Measurements from ENCODE around the gene B4GALNT4. TPM values are rescaled to one million over a fixed set of nuclear protein-coding genes. Genes with fewer than 3 reads are reported as not detected.
"Not testable (repeated sequence)": the region's sequence is repeated elsewhere in the genome, so short reads cannot be mapped to it uniquely, and the experiment has no call there.

The B4GALNT4 gene, protein sequence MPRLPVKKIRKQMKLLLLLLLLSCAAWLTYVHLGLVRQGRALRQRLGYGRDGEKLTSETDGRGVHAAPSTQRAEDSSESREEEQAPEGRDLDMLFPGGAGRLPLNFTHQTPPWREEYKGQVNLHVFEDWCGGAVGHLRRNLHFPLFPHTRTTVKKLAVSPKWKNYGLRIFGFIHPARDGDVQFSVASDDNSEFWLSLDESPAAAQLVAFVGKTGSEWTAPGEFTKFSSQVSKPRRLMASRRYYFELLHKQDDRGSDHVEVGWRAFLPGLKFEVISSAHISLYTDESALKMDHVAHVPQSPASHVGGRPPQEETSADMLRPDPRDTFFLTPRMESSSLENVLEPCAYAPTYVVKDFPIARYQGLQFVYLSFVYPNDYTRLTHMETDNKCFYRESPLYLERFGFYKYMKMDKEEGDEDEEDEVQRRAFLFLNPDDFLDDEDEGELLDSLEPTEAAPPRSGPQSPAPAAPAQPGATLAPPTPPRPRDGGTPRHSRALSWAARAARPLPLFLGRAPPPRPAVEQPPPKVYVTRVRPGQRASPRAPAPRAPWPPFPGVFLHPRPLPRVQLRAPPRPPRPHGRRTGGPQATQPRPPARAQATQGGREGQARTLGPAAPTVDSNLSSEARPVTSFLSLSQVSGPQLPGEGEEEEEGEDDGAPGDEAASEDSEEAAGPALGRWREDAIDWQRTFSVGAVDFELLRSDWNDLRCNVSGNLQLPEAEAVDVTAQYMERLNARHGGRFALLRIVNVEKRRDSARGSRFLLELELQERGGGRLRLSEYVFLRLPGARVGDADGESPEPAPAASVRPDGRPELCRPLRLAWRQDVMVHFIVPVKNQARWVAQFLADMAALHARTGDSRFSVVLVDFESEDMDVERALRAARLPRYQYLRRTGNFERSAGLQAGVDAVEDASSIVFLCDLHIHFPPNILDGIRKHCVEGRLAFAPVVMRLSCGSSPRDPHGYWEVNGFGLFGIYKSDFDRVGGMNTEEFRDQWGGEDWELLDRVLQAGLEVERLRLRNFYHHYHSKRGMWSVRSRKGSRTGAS
- total RNA-seq (2021; fragmentation: NEBNext Ultra II Directional; extraction: Animal tissue kit (Norgen Biotek cat#: 25700)): 10 to 100 TPM in 1 of 6 experiments, 1 to 10 TPM in 5; 6.4 to 12.1 (median 8.4) TPM
- long read RNA-seq: 0 reads

DNA sequence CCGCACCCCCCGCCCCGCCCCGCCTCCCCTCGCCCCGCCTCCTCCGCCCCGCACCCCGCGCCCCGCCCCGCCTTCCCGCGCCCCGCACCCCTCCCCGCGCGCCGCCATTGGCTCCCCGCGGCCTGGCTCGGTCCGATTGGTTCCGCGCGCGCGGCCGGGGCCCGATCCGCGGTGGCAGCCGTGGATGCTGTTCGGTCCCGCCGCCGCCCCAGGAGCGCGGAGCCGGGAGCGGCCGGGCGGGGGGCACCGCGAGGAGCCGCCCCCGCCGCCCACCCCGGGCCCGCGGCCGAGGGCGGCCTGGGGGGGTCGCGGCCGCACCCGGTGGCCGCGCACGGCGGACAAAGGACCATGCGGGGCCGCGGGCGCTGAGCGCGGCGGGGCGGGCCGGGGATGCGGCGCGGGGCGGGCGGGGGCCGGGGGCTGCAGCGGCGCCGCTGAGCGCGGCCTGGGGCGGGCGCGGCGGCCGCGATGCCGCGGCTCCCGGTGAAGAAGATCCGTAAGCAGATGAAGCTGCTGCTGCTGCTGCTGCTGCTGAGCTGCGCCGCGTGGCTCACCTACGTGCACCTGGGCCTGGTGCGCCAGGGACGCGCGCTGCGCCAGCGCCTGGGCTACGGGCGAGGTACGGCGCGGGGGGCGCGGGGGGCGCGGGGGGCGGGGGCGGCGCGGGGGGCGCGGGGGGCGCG is at the start of gene B4GALNT4:
Gene B4GALNT4, plus strand, starts transcription at position 164 of the 683 bp plus-strand sequence. Its CDS starts 305 bp downstream, at position 469.
- H3K9me3 Mint-ChIP-seq: peaks cover 4% of the 10 kb centered on the region; the same call in 1 of the 2 replicates
- H3K4me1 Mint-ChIP-seq (ENCODE audit: low read depth): peaks cover 5% of the 10 kb centered on the region; the same call in 1 of the 2 replicates
- H3K36me3 Mint-ChIP-seq (ENCODE audit: low read depth): no peaks in the 10 kb centered on the region
- peak within 1 kb of the TSS; percentile 74 for H3K4me3 Mint-ChIP-seq
- TF ChIP-seq, protein P1, sequence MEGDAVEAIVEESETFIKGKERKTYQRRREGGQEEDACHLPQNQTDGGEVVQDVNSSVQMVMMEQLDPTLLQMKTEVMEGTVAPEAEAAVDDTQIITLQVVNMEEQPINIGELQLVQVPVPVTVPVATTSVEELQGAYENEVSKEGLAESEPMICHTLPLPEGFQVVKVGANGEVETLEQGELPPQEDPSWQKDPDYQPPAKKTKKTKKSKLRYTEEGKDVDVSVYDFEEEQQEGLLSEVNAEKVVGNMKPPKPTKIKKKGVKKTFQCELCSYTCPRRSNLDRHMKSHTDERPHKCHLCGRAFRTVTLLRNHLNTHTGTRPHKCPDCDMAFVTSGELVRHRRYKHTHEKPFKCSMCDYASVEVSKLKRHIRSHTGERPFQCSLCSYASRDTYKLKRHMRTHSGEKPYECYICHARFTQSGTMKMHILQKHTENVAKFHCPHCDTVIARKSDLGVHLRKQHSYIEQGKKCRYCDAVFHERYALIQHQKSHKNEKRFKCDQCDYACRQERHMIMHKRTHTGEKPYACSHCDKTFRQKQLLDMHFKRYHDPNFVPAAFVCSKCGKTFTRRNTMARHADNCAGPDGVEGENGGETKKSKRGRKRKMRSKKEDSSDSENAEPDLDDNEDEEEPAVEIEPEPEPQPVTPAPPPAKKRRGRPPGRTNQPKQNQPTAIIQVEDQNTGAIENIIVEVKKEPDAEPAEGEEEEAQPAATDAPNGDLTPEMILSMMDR (IDR thresholded peaks at IDR 0.05): no peak
- no peak within 1 kb of the TSS for H3K27ac Mint-ChIP-seq
- peaks cover 23% of the 10 kb centered on the region for H3K27me3 Mint-ChIP-seq (ENCODE audit: insufficient read depth)
- no peak for DNase-seq

DNA sequence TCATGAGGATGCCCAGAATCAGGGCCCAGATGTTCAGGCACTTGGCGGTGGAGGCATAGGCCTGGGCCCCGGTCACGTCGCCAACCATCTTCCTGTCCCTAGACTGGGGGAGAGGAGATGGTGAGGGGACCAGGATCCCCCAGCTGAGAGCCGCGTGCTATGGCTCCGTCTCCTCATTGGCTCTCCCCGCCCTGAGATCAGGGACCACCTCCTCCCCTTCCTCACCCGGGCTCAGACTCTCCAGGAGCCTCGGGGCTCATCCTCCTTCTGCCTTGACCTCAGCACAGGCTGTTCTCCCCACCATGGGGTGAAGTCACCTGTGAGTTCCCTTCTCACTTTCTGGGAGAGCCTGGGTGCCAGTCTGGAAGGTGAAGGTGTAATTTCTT is 49.4 kb upstream of the B4GALNT4 start:
- peaks cover 29% of the 10 kb centered on the region for H3K4me1 Mint-ChIP-seq (ENCODE audit: low read depth)
- not testable (repeated sequence) for DNase-seq; H3K9me3 Mint-ChIP-seq; H3K36me3 Mint-ChIP-seq (ENCODE audit: low read depth)
- H3K4me3 Mint-ChIP-seq: peak overlapping the region; percentile 96
- peak overlapping the region; percentile 96 for H3K27ac Mint-ChIP-seq
- H3K27me3 Mint-ChIP-seq (ENCODE audit: insufficient read depth): peaks cover 11% of the 10 kb centered on the region

DNA sequence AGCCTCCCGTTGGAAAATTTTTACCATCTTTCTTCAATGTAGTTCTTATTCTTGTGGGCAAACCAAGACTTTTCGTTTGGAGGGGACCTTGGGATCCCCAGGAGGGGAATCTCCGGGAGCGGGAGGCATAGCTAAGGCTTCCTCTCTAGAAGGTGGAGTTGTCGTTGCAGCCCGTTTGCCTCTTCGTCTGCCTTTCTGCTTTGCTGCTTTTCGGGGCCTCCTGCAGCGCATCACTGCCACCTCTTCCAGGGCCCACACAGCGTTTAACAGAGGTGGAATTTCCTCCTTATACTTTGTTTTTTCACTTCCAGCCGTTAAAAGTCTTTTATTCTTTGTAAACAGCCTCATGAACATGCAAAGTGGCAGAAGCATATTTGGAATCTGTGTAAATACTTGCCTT is 45.1 kb upstream of the B4GALNT4 start:
- peaks cover 9% of the 10 kb centered on the region for H3K36me3 Mint-ChIP-seq (ENCODE audit: low read depth)
- H3K4me3 Mint-ChIP-seq: peak overlapping the region; percentile 63
- peak overlapping the region; percentile 77 for H3K27ac Mint-ChIP-seq
- no peak for DNase-seq
- H3K4me1 Mint-ChIP-seq (ENCODE audit: low read depth): peaks cover 29% of the 10 kb centered on the region
- TF ChIP-seq, protein P1 (IDR thresholded peaks at IDR 0.05): no peak
- H3K27me3 Mint-ChIP-seq (ENCODE audit: insufficient read depth): peaks cover 5% of the 10 kb centered on the region; the same call in 1 of the 2 replicates
- H3K9me3 Mint-ChIP-seq: no peaks in the 10 kb centered on the region

DNA sequence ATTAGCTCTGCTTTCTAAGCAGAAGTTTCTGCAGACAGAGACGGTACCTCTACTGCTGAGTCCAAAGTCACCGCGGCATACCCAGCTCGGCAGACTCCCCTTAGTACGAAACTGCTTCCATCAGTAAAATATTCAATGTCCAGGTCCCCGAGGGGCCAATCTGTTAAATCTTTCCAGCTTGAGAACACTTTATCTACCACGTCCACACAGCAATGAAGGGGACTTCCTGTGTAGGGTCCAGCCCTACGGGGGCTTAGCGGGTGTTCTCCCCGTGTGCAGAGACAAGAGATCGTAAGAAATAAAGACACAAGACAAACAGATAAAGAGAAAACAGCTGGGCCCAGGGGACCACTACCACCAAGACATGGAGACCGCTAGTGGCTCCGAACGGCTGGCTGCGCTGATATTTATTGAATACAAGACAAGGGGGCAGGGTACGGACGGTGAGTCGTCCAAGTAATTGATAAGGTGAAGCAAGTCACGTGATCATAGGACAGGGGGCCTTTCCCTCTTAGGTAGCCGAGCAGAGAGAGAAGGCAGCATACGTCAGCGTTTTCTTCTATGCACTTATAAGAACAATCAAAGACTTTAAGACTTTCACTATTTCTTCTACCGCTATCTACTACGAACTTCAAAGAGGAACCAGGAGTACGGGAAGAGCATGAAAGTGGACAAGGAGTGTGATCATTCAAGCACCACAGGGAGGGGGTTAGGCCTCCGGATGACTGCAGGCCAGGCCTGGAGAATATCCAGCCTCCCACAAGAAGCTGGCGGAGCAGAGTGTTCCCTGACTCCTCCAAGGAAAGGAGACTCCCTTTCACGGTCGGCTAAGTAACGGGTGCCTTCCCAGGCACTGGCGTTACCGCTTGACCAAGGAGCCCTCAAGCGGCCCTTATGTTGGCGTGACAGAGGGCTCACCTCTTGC is 44.4 kb upstream of the B4GALNT4 start:
- not testable (repeated sequence) for H3K27me3 Mint-ChIP-seq (ENCODE audit: insufficient read depth); H3K9me3 Mint-ChIP-seq; DNase-seq; H3K36me3 Mint-ChIP-seq (ENCODE audit: low read depth)
- Mint-ChIP-seq H3K27ac (peak overlapping the region; percentile 77), H3K4me1 (ENCODE audit: low read depth) (peaks cover 24% of the 10 kb centered on the region), H3K4me3 (peak overlapping the region; percentile 63)

DNA sequence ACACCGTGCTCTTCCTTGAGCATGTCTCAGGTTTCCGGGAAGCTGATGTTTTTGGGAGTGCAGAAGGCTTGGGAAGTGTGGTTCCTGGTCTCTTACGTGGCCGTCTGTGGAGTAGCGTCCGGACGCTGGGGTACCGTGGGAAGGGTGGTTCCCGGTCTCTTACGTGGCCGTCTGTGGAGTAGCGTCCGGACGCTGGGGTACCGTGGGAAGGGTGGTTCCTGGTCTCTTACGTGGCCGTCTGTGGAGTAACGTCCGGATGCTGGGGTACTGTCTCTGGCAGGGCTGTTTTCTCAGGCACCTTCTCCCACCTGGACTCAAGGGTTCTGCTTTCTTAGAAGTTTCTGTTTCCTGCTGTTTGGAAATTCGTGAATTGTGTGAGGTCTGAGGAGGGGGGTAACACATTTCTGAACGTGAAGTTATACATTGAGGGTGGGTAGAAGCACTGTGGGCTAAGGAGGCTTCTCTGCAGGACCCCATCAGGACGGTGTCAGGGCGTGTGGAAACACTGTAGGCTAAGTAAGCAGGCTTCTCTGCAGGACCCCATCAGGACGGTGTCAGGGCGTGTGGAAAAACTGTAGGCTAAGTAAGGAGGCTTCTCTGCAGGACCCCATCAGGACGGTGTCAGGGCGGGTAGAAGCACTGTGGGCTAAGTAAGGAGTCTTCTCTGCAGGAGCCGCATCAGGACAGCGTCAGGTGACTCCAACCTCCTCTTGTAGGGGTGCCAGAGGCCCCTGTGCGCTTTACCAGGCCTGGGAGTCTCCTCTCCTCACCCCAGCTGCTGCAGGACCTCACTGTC is 43.3 kb upstream of the B4GALNT4 start:
- H3K36me3 Mint-ChIP-seq (ENCODE audit: low read depth): no peaks in the 10 kb centered on the region
- H3K27ac Mint-ChIP-seq: no peak overlapping the region
- H3K9me3 Mint-ChIP-seq: no peaks in the 10 kb centered on the region
- DNase-seq: no peak
- H3K4me3 Mint-ChIP-seq: no peak overlapping the region
- H3K4me1 Mint-ChIP-seq (ENCODE audit: low read depth): peaks cover 24% of the 10 kb centered on the region
- H3K27me3 Mint-ChIP-seq (ENCODE audit: insufficient read depth): peaks cover 2% of the 10 kb centered on the region; the same call in 1 of the 2 replicates
- TF ChIP-seq, protein P1 (IDR thresholded peaks at IDR 0.05): no peak

Measured in HFFc6 (cell line).